Kidney epithelial cell (primary cell): ENCODE results near the gene RBFOX2. TPM values are rescaled to one million over a fixed set of nuclear protein-coding genes. Genes with fewer than 3 reads are reported as not detected.
A peak's percentile ranks its signal among the peaks of the same experiment; 100 is the strongest.

Experiments
- DNase-seq: peaks from one replicate; pipeline ENCODE4 v3.0.0-alpha.2; 2010; ENCODE audit warnings: low read depth
- H3K27me3 ChIP-seq: 2 replicates; pipeline ENCODE4 v1.6.0; 2011; ENCODE audit warnings: low read length; ENCODE audit not compliant: control insufficient read depth, insufficient read depth
- H3K36me3 ChIP-seq: 2 replicates; pipeline ENCODE4 v1.5.1; 2011; ENCODE audit warnings: low read length; ENCODE audit not compliant: control insufficient read depth, insufficient read depth
- H3K4me3 ChIP-seq: 2 replicates; pipeline ENCODE4 v1.5.1; 2011; ENCODE audit warnings: low read depth, mild to moderate bottlenecking, control low read depth, low read length
- total RNA-seq: library from RNA; depleted of rRNA; stranded (reverse); fragments of >200 nt; gene quantifications from 2 replicates; pipeline ENCODE4 v1.2.3, GENCODE V29; 2015
- TF ChIP-seq, protein P1 (sequence below): IDR thresholded peaks from 2 replicates; pipeline ENCODE4 v1.5.1; 2011; ENCODE audit warnings: mild to moderate bottlenecking, moderate library complexity, low read length, control low read depth, inconsistent platforms; ENCODE audit not compliant: insufficient read depth, poor library complexity, severe bottlenecking

The RBFOX2 gene
- total RNA-seq, 1 donor from 2014 or later = 75.1 TPM

GRCh38 chr22:35973388-35973787, 55.2 kb downstream of the RBFOX2 start:
- no peak overlapping the region for H3K4me3 ChIP-seq
- H3K27me3 ChIP-seq = no peaks in the 10 kb centered on the region
- no peak for DNase-seq
- H3K36me3 ChIP-seq = no peaks in the 10 kb centered on the region
- TF ChIP-seq, protein P1, sequence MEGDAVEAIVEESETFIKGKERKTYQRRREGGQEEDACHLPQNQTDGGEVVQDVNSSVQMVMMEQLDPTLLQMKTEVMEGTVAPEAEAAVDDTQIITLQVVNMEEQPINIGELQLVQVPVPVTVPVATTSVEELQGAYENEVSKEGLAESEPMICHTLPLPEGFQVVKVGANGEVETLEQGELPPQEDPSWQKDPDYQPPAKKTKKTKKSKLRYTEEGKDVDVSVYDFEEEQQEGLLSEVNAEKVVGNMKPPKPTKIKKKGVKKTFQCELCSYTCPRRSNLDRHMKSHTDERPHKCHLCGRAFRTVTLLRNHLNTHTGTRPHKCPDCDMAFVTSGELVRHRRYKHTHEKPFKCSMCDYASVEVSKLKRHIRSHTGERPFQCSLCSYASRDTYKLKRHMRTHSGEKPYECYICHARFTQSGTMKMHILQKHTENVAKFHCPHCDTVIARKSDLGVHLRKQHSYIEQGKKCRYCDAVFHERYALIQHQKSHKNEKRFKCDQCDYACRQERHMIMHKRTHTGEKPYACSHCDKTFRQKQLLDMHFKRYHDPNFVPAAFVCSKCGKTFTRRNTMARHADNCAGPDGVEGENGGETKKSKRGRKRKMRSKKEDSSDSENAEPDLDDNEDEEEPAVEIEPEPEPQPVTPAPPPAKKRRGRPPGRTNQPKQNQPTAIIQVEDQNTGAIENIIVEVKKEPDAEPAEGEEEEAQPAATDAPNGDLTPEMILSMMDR = no peak

- Histone ChIP-seq H3K4me3 (no peak overlapping the region), H3K36me3 (no peaks in the 10 kb centered on the region), H3K27me3 (no peaks in the 10 kb centered on the region)
- TF ChIP-seq, protein P1 = no peak
- no peak for DNase-seq
These were observed 56.1 kb downstream of the RBFOX2 start for GRCh38 chr22:35972559-35972958.

DNA sequence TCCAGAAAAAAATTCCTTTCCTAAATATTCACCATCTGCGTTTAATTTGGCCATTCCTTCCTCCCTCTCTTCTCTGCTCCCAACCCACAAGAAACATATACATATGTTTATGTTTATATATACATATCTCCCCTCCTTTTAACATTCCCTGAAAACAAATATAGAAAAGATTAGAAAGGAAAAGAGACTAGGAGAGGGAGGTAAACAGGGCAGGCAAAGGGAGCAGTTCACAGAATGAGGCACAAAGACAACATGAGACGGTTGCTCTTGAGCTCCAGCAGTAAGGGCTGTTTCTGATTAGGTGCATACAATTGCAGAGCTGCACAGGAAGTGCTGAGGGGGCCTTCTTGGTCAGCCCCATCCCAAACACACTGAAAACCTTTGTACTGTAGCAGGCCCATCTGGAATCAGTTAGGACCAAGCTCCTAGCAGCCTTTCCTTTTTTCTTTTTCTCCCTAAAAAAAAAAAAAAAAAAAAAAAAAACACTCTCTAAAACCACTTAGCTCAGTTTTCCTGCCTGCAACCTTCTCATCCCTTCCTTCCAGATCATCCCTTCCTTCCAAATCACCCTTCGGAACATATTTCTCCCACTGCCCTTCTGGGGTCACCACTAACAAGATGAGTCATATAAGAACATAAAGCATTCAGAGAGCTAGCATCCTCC, 57.0 kb downstream of the RBFOX2 start:
- DNase-seq = peak; percentile 10
- no peaks in the 10 kb centered on the region for H3K27me3 ChIP-seq
- no peaks in the 10 kb centered on the region for H3K36me3 ChIP-seq
- H3K4me3 ChIP-seq = no peak overlapping the region
- TF ChIP-seq, protein P1 = no peak

DNA sequence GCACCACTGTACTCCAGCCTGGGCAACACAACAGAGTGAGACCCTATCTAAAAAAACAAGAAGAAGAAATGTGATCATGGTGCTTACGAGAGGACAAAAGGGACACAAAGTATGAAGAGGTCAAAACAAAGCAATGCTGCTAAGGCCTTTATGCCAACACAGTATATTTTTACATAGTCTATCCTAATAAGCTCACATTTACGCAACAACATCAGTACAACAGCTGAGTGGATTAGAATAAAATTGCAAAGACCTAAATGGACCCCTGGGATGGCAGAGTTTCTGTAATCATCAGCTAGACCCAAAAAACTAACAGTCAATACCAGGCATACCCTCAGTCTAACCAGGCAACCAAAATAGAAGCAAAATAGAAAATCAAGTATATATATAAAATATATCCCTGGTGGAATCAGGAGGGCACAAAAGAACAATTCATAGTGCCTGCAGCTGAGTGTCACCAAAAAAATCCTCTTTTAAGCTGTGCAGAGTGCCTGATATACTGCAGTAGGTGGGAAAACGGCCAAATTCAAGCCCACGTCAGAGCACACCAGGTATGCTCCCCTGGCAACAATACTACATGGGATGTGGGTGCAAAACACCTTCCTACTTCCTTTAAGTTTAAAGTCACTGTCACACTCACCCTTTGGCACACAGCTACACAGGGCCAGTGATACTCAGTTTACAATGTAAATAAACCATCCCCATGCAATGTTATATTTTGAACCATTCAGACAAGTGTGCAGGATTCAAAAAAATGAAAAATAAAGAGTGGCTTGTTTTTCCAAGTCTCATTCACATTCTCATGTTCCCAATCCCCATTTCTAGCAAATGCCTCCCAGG, 57.8 kb downstream of the RBFOX2 start:
- H3K4me3 ChIP-seq = no peak overlapping the region
- DNase-seq = no peak

DNA sequence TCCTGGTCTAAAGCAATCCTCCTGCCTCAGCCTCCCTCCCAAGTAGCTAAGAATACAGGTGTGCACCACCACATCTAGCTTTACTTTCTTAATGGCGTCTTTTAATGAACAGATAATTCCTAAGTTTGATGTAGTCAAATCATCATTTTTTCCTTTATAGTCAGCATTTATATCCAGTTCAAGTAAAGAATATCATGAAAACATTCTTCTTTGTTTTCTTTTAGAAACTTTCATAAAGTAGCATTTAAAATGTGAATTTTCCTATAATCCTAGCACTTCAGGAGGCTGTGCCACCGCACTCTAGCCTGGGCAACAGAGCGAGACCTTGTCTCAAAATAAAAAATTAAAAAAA, 61.6 kb downstream of the RBFOX2 start:
- TF ChIP-seq, protein P1 = no peak
- Histone ChIP-seq H3K4me3 (no peak overlapping the region), H3K27me3 (no peaks in the 10 kb centered on the region), H3K36me3 (no peaks in the 10 kb centered on the region)
- DNase-seq = no peak

More for the DNA sequence above, 57.8 kb downstream of the RBFOX2 start:
- H3K36me3 ChIP-seq = no peaks in the 10 kb centered on the region
- no peaks in the 10 kb centered on the region for H3K27me3 ChIP-seq
- TF ChIP-seq, protein P1 = no peak
